Activated CD4-positive, CD25-positive, alpha-beta regulatory T cell treated with anti-CD3 and anti-CD28 coated beads, Interleukin-2, amount 50 U/mL, for 16 hours (primary cell): ENCODE data around the gene FOLR1.
"Not testable (repeated sequence)": the region's sequence is repeated elsewhere in the genome, so short reads cannot be mapped to it uniquely, and the experiment has no call there.

Experiments
- DNase-seq: peaks from one replicate; pipeline ENCODE4 v3.0.0-alpha.2; 2020; ENCODE audit warnings: low read depth, low spot score

Gene FOLR1

DNA sequence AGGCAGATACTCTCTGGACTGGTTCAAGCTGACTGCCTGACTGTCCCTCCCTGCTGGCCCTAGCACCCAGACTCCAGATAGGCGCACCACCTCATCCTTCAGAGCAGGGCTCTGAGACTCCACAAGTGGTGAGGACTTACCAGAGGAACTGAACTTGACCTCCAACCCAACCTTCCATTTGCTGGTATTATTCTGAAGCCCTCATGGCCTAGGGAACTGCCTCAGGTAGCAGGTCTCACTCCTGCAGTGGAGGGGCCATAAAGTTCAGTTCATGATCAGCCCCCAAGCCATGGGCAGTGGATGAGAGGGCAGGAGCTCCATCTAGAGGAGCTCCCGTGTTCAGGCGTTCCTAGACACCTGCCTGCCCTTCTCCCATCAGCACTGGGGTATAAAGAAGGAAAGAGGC lies 10.4 kb upstream of the FOLR1 start:
- DNase-seq: not testable (repeated sequence)

DNA sequence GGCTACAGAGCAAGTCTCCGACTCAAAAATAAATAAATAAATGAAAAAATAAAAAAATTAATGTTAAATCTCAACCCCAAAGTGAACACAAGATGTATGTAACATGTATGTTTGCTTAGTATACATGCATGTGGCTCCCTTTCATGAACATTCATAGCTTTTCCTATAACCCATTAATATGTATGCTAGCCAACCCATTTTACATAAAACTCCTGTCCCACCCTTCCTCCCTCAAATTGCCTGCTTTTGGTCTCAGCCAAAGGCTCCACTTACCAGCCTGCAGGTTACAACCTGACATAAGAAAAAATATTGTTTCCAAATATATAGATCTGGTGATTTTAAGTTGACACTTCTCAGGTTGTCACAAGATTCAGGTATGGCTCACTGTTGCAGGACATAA lies 3.7 kb upstream of the FOLR1 start:
- no peak for DNase-seq

DNA sequence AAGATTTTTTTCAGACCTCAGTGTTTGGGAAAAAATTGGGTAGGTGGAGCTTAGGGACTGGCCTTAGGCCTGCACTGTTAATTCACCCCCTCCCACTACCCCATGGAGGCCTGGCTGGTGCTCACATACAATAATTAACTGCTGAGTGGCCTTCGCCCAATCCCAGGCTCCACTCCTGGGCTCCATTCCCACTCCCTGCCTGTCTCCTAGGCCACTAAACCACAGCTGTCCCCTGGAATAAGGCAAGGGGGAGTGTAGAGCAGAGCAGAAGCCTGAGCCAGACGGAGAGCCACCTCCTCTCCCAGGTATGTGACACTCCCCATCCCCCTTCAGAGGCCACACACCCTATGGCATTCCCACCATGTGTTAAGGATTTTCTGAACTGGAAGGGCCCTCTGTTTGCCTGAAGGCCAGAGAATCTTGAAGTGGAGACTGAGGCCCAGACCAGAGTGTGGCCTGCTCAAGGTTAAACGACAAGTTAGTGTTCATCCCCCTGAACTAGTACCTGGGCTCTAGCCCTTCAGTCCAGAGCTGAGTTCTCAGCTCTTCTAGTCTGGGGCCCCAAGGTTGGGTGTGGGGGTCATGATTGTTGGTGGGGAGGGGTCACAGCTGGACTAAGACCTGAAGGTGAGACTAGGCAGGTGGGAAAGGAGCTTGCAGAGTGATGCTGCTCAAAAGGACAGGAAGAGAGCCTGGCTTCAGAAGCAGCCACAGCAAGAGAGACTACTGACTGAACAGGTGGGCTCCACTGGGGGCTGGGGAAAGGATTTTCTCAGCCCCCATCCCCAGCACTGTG lies 2.3 kb upstream of the FOLR1 start:
- no peak for DNase-seq

DNA sequence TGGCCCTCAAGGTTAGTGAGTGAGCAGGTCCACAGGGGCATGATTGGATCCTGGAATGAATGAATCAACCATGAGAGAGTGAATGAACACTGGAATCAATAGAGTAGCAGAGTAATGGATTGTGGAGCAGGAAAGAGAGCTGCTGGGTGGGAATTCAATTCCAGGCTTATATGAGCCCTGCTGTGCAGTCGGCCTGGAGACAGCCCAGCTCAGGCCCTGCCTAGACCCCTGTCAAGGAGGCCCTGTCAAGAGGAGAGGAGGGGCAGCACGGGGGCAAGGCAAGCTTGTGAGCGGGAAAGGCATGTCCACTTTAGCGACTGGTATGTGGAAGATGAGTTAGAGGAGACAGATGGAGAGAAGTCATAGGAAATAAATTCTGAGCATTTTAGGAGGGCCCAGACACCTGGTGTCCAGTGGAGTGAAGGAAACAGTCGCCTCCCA lies 1.3 kb upstream of the FOLR1 start:
- no peak for DNase-seq

DNA sequence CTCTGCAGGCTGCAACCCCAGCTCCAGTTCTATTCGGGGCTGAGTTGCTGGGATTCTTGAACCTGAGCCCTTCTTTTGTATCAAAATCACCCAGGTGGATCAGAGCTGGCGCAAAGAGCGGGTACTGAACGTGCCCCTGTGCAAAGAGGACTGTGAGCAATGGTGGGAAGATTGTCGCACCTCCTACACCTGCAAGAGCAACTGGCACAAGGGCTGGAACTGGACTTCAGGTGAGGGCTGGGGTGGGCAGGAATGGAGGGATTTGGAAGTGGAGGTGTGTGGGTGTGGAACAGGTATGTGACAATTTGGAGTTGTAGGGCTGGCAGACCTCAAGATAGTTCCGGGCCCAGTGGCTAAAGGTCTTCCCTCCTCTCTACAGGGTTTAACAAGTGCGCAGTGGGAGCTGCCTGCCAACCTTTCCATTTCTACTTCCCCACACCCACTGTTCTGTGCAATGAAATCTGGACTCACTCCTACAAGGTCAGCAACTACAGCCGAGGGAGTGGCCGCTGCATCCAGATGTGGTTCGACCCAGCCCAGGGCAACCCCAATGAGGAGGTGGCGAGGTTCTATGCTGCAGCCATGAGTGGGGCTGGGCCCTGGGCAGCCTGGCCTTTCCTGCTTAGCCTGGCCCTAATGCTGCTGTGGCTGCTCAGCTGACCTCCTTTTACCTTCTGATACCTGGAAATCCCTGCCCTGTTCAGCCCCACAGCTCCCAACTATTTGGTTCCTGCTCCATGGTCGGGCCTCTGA lies 3.8 kb downstream of the FOLR1 start:
- DNase-seq: no peak

DNA sequence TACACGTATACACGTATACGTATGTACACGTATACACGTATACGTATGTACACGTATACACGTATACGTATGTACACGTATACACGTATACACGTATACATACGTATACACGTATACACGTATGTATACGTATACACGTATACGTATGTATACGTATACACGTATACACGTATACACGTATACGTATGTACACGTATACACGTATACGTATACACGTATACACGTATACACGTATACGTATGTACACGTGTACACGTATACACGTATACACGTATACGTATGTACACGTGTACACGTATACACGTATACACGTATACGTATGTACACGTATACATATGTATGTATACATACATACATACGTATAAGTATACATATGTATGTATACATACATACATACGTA lies 9.5 kb downstream of the FOLR1 start:
- not testable (repeated sequence) for DNase-seq

DNA sequence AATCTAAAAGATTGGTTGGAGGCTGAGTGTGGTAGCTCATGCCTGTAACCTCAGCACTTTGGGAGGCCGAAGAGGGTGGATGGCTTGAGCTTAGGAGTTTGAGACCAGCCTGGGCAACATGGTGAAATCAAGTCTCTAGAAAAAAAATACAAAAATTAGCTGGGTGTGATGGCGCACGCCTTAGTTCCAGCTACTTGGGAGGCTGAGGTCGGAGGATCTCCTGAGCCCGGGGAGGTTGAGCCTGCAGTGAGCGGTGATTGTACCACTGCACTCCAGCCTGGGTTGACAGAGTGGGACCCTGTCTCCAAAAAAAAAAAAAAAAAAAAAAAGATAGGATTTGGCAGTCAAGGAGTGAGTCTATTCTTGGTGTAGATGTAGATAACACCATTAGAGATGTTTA lies 10.6 kb downstream of the FOLR1 start:
- DNase-seq: no peak

DNA sequence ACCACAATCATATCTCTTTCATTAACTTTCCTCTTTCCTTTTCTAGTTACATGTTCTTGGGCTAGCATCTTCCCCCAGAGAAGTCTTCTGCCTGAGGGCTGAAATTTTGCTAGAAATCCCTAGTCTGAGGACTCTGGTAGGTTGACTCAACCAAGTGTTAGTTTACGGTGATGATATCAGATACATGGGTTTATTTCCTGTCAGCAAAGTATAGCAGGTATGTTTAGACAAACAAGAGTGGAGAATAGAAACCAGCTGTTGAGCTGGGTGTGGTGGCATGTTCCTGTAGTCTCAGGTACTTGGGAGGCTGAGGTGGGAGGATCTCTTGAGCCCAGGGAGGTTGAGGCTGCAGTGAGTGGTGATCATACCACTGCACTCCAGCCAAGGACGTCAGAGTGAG lies 11.2 kb downstream of the FOLR1 start:
- DNase-seq: no peak

DNA sequence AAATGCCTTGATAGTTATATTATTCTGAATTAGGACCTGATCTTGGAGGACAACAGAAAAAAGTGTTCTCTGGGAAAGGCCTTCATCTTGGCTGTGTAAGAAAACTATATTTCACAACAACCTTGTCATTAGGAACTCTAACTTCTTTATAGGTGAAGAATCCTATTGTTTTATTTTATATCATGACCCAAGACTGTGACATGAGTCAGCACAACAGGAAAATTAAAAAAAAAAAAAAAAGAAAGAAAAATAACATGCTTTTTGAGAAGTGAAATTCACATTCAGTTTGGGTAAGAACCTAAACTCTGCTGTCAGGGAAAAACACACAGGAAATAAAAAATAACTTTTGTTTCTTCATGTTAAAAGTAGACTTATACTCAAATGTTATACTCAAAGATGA lies 12.9 kb downstream of the FOLR1 start:
- DNase-seq: no peak

DNA sequence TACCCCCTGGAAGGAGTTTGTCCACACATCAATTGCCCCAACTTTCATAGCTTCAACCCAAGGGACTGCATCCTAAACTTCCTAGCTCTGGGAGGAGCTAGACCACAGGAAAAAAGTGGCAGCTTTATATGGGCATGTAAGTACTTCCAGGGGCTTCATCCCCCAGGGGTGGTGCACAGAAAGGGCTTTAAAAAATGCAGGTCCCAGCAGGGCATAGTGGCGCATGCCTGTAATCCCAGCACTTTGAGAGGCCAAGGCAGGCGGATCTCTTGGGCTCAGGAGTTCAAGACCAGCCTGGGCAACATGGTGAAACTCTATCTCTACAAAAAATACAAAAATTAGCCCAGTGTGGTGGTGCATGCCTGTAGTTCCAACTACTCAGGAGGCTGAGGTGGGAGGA lies 14.9 kb downstream of the FOLR1 start:
- DNase-seq: not testable (repeated sequence)

DNA sequence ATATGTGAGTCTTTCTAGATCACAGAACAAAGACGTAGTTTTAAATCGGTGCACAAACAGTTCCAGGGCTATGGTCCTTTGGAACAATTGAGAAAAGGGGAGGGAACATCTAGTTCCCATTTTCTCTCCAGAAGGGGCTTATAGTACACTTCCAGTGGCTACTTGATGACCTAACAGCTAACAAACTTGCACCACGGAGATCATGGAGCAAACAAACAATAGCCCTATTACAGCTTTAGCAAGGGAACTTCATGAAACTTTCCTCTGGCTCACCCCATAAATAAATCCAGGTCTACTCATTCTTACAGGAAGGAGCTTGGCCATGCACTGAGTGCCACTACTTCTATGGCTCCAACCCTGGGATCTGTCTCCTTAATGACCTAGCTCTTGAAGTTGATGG lies 16.3 kb downstream of the FOLR1 start:
- DNase-seq: no peak

DNA sequence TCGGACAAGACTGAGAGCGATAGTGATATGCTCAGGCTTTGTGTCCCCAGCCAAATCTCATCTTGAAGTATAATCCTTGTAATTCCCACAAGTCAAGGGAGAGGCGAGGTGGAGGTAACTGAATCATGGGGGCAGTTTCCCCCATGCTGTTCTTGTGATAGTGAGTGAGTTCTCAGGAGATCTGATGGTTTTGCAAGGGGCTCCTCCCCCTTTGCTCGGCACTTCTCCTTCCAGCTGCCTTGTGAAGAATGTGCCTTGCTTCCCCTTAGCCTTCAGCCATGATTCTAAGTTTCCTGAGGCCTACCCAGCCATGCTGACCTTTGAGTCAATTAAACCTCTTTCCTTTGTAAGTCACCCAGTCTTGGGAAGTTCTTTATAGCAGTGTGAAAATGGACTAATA lies 17.2 kb downstream of the FOLR1 start:
- DNase-seq: no peak

DNA sequence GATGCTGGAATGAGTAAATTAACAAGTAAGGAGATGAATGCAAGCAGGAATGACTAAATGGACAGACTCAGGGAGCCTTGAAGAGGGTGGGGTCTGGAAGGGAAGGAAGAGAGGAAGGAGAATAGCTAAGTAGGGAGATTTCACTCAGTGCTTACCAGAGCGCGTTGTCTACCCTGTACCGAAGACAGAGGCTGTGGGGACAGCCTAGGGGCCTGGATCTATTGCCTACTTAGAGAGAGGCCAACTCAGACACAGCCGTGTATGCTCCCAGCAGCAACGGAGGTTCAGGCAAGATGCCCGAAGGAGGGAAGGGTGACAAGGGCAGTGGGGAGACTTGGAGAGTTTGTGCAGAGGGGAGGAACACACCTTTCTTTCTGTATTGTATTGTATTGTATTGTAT lies 24.7 kb downstream of the FOLR1 start, which contains the start of gene FOLR2:
FOLR2 (plus strand) TSS at position 157 of the 400 bp plus-strand sequence. CDS start 1,791 bp downstream, outside the sequence.
- DNase-seq: no peak

DNA sequence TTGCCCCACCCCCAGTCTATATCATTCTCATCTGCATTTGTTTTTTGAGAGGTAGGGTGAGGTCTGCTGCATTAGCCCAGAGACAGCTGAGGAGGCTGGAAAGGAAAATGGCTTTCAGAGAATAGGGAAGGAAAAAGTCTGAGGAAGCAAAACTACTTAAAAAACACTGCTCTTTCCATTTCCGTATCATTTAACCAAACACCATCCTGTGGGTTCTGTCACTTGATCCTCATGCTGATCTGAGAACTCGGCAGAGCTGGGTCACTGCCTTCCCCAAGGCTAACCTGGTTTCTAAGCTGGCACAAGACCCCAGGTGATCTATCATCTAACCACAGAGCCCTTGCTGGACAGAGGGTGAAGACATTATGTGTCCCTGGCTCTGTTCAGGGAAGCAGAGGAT lies 25.9 kb downstream of the FOLR1 start:
- DNase-seq: no peak

DNA sequence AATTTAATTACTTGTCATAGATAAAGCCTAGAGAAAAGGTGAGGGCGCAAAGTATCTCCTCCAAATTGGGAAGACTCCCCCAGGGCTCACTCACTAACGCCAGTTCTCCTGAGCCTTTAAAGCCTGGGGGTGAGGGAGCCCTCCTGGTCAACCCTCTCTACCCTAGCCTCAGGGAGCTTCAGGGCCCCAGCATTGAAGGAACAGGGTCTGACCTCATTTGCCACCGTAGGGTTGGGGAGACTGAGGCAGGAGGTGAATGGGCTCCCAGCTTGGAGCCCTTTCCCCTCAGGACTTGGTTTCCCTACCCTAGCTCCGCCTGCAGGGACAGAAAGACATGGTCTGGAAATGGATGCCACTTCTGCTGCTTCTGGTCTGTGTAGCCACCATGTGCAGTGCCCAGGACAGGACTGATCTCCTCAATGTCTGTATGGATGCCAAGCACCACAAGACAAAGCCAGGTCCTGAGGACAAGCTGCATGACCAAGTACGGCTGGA lies 26.4 kb downstream of the FOLR1 start:
- DNase-seq: no peak

DNA sequence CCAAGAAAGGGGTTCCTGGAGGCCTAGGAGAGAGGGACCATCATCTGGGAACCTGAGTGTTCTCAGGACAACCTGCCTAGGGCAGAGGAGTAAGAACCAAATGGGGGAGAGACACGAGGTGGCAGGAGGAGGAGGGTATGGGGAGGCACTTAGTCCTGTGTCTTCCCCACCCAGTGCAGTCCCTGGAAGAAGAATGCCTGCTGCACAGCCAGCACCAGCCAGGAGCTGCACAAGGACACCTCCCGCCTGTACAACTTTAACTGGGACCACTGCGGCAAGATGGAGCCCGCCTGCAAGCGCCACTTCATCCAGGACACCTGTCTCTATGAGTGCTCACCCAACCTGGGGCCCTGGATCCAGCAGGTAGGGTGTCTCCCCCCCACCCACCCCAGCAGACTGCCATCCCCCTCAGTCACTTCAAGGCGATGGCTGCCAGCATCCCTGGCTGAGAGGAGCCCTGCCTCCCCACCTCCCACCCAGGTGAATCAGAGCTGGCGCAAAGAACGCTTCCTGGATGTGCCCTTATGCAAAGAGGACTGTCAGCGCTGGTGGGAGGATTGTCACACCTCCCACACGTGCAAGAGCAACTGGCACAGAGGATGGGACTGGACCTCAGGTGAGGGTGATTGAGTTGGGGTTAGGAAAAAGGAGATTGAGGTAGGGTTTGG lies 28.9 kb downstream of the FOLR1 start:
- DNase-seq: no peak

DNA sequence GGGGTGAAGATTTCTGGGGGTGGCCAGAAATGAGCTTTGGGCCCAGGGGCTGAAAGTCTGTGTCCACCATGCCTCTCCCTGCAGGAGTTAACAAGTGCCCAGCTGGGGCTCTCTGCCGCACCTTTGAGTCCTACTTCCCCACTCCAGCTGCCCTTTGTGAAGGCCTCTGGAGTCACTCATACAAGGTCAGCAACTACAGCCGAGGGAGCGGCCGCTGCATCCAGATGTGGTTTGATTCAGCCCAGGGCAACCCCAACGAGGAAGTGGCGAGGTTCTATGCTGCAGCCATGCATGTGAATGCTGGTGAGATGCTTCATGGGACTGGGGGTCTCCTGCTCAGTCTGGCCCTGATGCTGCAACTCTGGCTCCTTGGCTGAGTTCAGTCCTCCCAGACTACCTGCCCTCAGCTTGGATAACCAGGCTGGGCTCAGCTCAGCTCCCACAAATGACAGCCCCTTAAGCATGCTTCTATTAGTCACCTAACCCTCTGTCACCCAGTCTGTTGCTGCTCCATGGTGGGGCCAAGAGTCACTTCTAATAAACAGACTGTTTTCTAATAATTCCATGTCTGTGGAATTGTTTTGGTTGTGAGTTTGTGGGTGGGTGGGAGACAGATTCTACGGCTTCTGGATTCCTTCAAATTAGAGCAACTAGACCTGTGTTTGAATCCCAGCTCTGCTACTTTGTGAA lies 29.6 kb downstream of the FOLR1 start:
- no peak for DNase-seq

DNA sequence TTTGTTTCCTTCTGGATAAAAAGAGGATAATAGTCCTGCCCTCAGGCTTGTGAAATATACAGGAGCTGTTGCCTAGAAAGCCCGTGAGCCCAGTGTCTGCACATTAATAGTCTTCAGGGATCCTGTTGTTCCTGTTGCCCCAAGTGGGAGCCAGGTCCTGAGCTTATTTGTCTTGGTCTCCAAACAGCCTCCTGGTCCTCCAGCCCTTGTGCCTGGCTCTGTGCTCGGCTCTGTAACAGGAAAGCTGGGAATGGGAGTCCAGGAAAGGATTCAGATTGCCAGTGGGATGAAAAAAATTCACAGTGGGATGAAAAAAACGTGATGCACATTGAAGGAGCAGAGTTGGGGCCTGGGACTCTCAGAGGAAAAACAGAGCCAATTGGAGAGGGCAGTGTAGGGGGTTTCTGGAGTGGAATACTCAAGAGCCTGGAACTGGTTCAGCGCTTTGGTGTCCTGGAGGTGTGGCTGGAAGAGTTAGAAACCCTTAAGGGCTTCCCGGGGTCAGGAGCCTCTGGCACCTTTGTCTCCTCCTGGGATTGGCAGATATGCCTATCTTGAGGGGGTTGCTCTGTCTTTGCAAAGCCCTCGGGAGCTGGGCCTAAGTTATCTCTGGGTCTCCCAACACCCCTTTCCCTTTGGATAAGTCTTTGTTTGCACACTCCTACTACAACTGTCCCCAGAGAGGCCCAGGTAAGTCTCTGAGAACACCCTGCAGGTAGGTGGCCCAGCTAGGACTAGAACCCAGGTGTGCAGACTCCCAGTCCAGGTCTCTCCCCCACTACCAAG lies 30.4 kb downstream of the FOLR1 start:
- no peak for DNase-seq

DNA sequence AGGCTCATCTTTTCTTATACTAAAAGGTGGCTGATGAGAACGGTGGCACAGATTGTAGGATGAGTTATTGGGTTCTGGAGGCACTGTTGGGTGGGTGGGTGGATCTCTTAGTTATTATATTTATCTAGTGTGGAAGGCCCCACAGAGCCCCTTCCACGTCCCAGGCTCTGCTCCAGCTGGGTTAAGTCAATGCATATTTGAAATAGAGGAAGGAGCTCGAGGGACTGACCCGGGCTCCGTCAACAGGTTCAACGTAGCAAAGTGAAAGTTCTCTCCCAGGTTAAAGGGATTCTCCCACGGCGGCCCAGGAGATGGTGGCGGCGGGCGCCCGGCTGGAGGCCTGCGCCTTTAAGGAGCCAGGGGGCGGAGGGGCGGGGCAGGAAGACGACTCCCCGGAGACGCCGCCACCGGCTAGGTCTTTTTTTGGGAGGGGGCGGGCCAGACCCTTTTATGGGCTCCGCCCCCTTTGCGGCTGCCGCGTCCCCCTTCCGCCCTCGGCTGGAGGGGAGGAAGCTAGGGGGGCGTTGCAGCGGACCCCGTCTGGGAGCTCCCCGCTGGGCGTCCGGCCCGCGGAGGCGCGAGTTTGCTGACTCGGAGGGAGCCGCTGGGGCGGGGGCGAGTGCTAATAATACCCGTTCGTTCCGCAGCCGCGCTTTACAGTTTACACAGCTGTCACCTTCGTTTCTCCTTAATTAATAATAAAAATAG lies 31.1 kb downstream of the FOLR1 start:
- DNase-seq: peak; percentile 85
